HepG2 (cell line): ENCODE measurements around the gene COL18A1. TPM values are rescaled to one million over a fixed set of nuclear protein-coding genes. Genes with fewer than 3 reads are reported as not detected.

ENCODE experiments used
- ATAC-seq: fragments of 200-7000 bp; cut with Tn5 transposase; 3 replicates; pipeline ENCODE4 v1.9.1; 2020; ENCODE audit warnings: mild to moderate bottlenecking, moderate library complexity
- BruUV-seq: library from RNA; stranded (reverse); fragments of 400-500 nt; replicated peaks from 2 replicates; lab custom pipeline; 2021; lab: Mats Ljungman, UMichigan
- CTCF ChIA-PET: fragments of 300-600 bp; formaldehyde crosslinking; extraction: SDS; loops from one replicate; lab custom pipeline; 2021; ENCODE audit warnings: low total read pairs, inconsistent platforms, low intra/inter-chr PET ratio; lab: Yijun Ruan, JAX
- POLR2A ChIA-PET: fragments of 350-600 bp; sonication (Branson Sonifier 250); formaldehyde crosslinking; loops from one replicate; lab custom pipeline; 2020; ENCODE audit warnings: antibody characterized with exemption, inconsistent platforms; lab: Yijun Ruan, JAX
- DNase-seq: peaks from one replicate; pipeline ENCODE4 v3.0.0-alpha.2; 2015; ENCODE audit warnings: low spot score
- FAIRE-seq: peaks from 3 replicates; lab custom pipeline; 2011; peaks lifted over from hg19 to GRCh38; lab: Jason Lieb, UNC
- H2AFZ ChIP-seq: one replicate; pipeline ENCODE4 v1.6.1; 2011; ENCODE audit warnings: low read length, inconsistent platforms
- H3K27ac ChIP-seq: fragments of 300-600 bp; 3 replicates; pipeline ENCODE4 v1.8.0; 2011; ENCODE audit warnings: mixed run types, mild to moderate bottlenecking, mixed read lengths, low read length, inconsistent platforms; ENCODE audit not compliant: insufficient read depth; ENCODE audit errors: extremely low read length
- H3K27me3 ChIP-seq, 2 experiments: fragments of 200-600 bp in 1 of 2; 2 replicates in 1 of 2; 3 replicates in 1 of 2; pipeline versions ENCODE4 v1.6.0 to v1.8.0; 2011; ENCODE audit warnings: low read length in 2 of 2, mild to moderate bottlenecking in 2 of 2, moderate library complexity in 2 of 2, inconsistent platforms in 1 of 2; ENCODE audit not compliant: insufficient read depth in 2 of 2, control insufficient read depth in 1 of 2
- H3K36me3 ChIP-seq, 2 experiments: fragments of 200-600 bp in 1 of 2; replicated peaks in 1 of 2; 2 replicates in 1 of 2; 3 replicates in 1 of 2; pipeline versions ENCODE4 v1.5.1 to v1.8.0; 2011; ENCODE audit warnings: low read length in 2 of 2, inconsistent platforms in 1 of 2; ENCODE audit not compliant: insufficient read depth in 2 of 2, control insufficient read depth in 1 of 2
- H3K4me1 ChIP-seq: 2 replicates; pipeline ENCODE4 v1.5.1; 2012; ENCODE audit warnings: low read length, inconsistent platforms; ENCODE audit not compliant: insufficient read depth
- H3K4me2 ChIP-seq: 2 replicates; pipeline ENCODE4 v1.6.0; 2011; ENCODE audit warnings: low read depth, low read length, inconsistent platforms
- H3K4me3 ChIP-seq, 3 experiments: fragments of 200-600 bp in 1 of 3; sonication (generic), shearing (Covaris generic) in 1 of 3; replicated peaks in 1 of 3; 2 replicates each; pipeline ENCODE4 v1.5.1; 2011 to 2016; ENCODE audit warnings: low read length in 3 of 3, inconsistent platforms in 2 of 3, low read depth in 2 of 3, mild to moderate bottlenecking in 2 of 3, control low read depth in 1 of 3, mixed read lengths in 1 of 3; ENCODE audit not compliant: insufficient read depth in 1 of 3
- H3K79me2 ChIP-seq: one replicate; pipeline ENCODE4 v1.6.1; 2011; ENCODE audit warnings: low read length, inconsistent platforms; ENCODE audit not compliant: insufficient read depth
- H3K9ac ChIP-seq: 2 replicates; pipeline ENCODE4 v1.6.0; 2011; ENCODE audit warnings: mild to moderate bottlenecking, low read depth, low read length, inconsistent platforms; ENCODE audit not compliant: insufficient read depth
- H3K9me3 ChIP-seq: 2 replicates; pipeline ENCODE4 v1.5.1; 2012; ENCODE audit warnings: mild to moderate bottlenecking, low read length
- H4K20me1 ChIP-seq: 2 replicates; pipeline ENCODE4 v1.6.0; 2011; ENCODE audit warnings: inconsistent platforms, mild to moderate bottlenecking, low read length, moderate library complexity; ENCODE audit not compliant: insufficient read depth
- ATF7 ChIP-seq, 2 experiments: fragments of 450-650 bp in 1 of 2; sonication (generic) in 1 of 2; formaldehyde crosslinking in 1 of 2; IDR thresholded peaks; 2 replicates each; pipeline versions ENCODE4 v1.4.0 to v1.6.1; 2016 to 2020; ENCODE audit warnings: antibody characterized with exemption in 1 of 2, mild to moderate bottlenecking in 1 of 2, missing genetic modification reagents in 1 of 2
- FOXO4 ChIP-seq: sonication (generic); formaldehyde crosslinking; conservative IDR thresholded peaks from 2 replicates; pipeline ENCODE4 v1.8.1; 2023; ENCODE audit warnings: missing genetic modification reagents
- HNRNPL ChIP-seq: fragments of 200-400 bp; formaldehyde crosslinking; IDR thresholded peaks from 2 replicates; pipeline ENCODE4 v1.6.1; 2017; ENCODE audit warnings: mild to moderate bottlenecking, low read depth, low read length
- KDM1A ChIP-seq: IDR thresholded peaks from 2 replicates; pipeline ENCODE4 v1.6.1; 2016; ENCODE audit warnings: missing compliant biosample characterization
- NFKBIZ ChIP-seq: IDR thresholded peaks from 2 replicates; pipeline ENCODE4 v1.6.1; 2018; ENCODE audit warnings: missing genetic modification reagents, missing compliant biosample characterization
- ZNF878 ChIP-seq: sonication (generic); formaldehyde crosslinking; IDR thresholded peaks from 2 replicates; pipeline ENCODE4 v1.8.1; 2023; ENCODE audit warnings: mild to moderate bottlenecking, missing genetic modification reagents, moderate library complexity
- WGBS: methylation state at CpG from one replicate; pipeline ENCODE4 v1.1.6; 2017; ENCODE audit warnings: low lambda C conversion rate; 5-methylcytosine and 5-hydroxymethylcytosine counted together
- in situ Hi-C: cut with HindIII; loops from 2 replicates; pipeline ENCODE4 v1.10.0; 2017; ENCODE audit warnings: low pct_unique_long_range_greater_than_20kb; ENCODE audit not compliant: extremely low pct_ligation_motif_present
- intact Hi-C: fragments of 100-400 bp; cut with micrococcal nuclease; formaldehyde crosslinking; loops from one replicate; pipeline ENCODE4 v1.10.0; 2022; ENCODE audit not compliant: unreplicated experiment
- polyA plus RNA-seq, 8 experiments: library from polyadenylated mRNA; depleted of rRNA in 3 of 8; stranded (reverse) in 7 of 8; unstranded in 1 of 8; fragments of >200 nt; fragmentation: Illumina TruSeq in 4 of 8; extraction: Trizol in 4 of 8; gene quantifications; 2 replicates each; pipeline versions ENCODE4 v1.2.1 to v1.2.3, GENCODE V29; 2011 to 2016; ENCODE audit warnings: low read depth in 4 of 8, missing spikeins in 1 of 8, mixed read lengths in 1 of 8; ENCODE audit not compliant: insufficient read depth in 1 of 8
- total RNA-seq, 5 experiments: library from RNA; depleted of rRNA; stranded (reverse); fragments of >200 nt; fragmentation: Illumina TruSeq; extraction: Trizol; gene quantifications; 2 replicates each; pipeline ENCODE4 v1.2.3, GENCODE V29; 2016; ENCODE audit warnings: low read depth in 1 of 5

COL18A1 gene
- total and polyA plus RNA-seq, 2 of the 13 experiments (the other 11 are each of a cell fraction or from before 2014, with no cell fraction given): 79.0 to 102 TPM

- Histone ChIP-seq H4K20me1 (peaks cover 54% of the 10 kb centered on the region; the same call in 1 of the 2 replicates), H3K9me3 (no peaks in the 10 kb centered on the region), H3K27me3 (no peaks in the 10 kb centered on the region), H3K79me2 (peaks cover 94% of the 10 kb centered on the region), H2AFZ (no peak overlapping the region), H3K9ac (no peak overlapping the region), H3K4me2 (no peak overlapping the region), H3K4me1 (peaks cover 59% of the 10 kb centered on the region), H3K36me3 (peaks cover 3 to 13% of the 10 kb centered on the region in 2 experiments; a peak in 4 of 5 replicates)
- in situ Hi-C loops: no loop called here
- DNase-seq (no peak), FAIRE-seq (no peak)
- ChIA-PET CTCF (no interaction called here), POLR2A (interaction anchor here (0.8 to 1.4 kb wide), 2 partner anchors 9 to 10 kb away, joined by 3 read pairs; no protein-coding TSS in a partner anchor)
- WGBS: 97% methylated on average over 21 of the region's 22 CpGs
- TF ChIP-seq ATF7 (IDR thresholded peaks at IDR 0.05) (no peak), ATF7 (CRISPR knock-in tag; IDR thresholded peaks at IDR 0.05) (no peak), KDM1A (no peak), HNRNPL (0 out of 2 replicates have a peak, but pooled peaks have one; percentile 20), FOXO4 (CRISPR knock-in tag) (no peak), ZNF878 (CRISPR knock-in tag) (no peak)
- TF ChIP-seq, all 625 proteins: peak for 1
- intact Hi-C loops: no loop called here
- no peak for ATAC-seq
- BruUV-seq: no TSS peak
- H3K27ac ChIP-seq: no peak overlapping the region
- H3K4me3 ChIP-seq: no peak overlapping the region
Measured at GRCh38 chr21:45417256-45417950, 12.4 kb downstream of the COL18A1 start.

GRCh38 chr21:45417951-45418300, 13.0 kb downstream of the COL18A1 start:
- peaks cover 49% of the 10 kb centered on the region; the same call in 1 of the 2 replicates for H4K20me1 ChIP-seq
- CTCF ChIA-PET: no interaction called here
- no peaks in the 10 kb centered on the region for H3K27me3 ChIP-seq
- H3K9ac ChIP-seq: no peak overlapping the region
- 93% methylated on average over 3 of the region's 20 CpGs for WGBS
- no peak overlapping the region for H3K27ac ChIP-seq
- DNase-seq: no peak
- H3K36me3 ChIP-seq: peaks cover 3 to 13% of the 10 kb centered on the region in 2 experiments; a peak in 4 of 5 replicates
- in situ Hi-C loops (no loop called here), intact Hi-C loops (no loop called here)
- H3K4me3 ChIP-seq: no peak overlapping the region
- ATAC-seq: no peak
- no peak overlapping the region for H3K4me2 ChIP-seq
- no peak for FAIRE-seq
- H2AFZ ChIP-seq: no peak overlapping the region
- no peak for TF ChIP-seq NFKBIZ (CRISPR knock-in tag)
- POLR2A ChIA-PET: interaction anchor here (0.8 kb wide), 1 partner anchor 9 kb away, joined by 3 read pairs; no protein-coding TSS in a partner anchor
- BruUV-seq: no TSS peak
- H3K4me1 ChIP-seq: peaks cover 59% of the 10 kb centered on the region
- H3K9me3 ChIP-seq: no peaks in the 10 kb centered on the region
- peaks cover 92% of the 10 kb centered on the region for H3K79me2 ChIP-seq
